GM19438 (cell line): ENCODE measurements around the gene NAV3.

ENCODE experiments used
- ATAC-seq: cut with Tn5 transposase; IDR thresholded peaks from one replicate; pipeline ENCODE4 v1.9.1; 2021; ENCODE audit warnings: low read depth; ENCODE audit not compliant: unreplicated experiment

NAV3 gene

GRCh38 chr12:78176643-78177042, 345.9 kb downstream of the NAV3 start:
- ATAC-seq, result no peak

GRCh38 chr12:78177298-78177697, 346.6 kb downstream of the NAV3 start:
- no peak for ATAC-seq

GRCh38 chr12:78179346-78179745, 348.7 kb downstream of the NAV3 start:
- no peak for ATAC-seq

- no peak for ATAC-seq
Observed at GRCh38 chr12:78181544-78182162, 351.0 kb downstream of the NAV3 start.

- no peak for ATAC-seq
Observed at GRCh38 chr12:78183824-78184223, 353.1 kb downstream of the NAV3 start.

- no peak for ATAC-seq
Observed at GRCh38 chr12:78185109-78185508, 354.4 kb downstream of the NAV3 start.

GRCh38 chr12:78185651-78186050, 355.0 kb downstream of the NAV3 start:
- no peak for ATAC-seq

GRCh38 chr12:78186670-78187069, 356.0 kb downstream of the NAV3 start:
- ATAC-seq, result no peak

GRCh38 chr12:78187741-78188140, 357.0 kb downstream of the NAV3 start:
- no peak for ATAC-seq

GRCh38 chr12:78189656-78190055, 359.0 kb downstream of the NAV3 start:
- ATAC-seq, result no peak

- ATAC-seq, result no peak
Observed at GRCh38 chr12:78191611-78192010, 360.9 kb downstream of the NAV3 start.

GRCh38 chr12:78192979-78193378, 362.3 kb downstream of the NAV3 start:
- no peak for ATAC-seq

GRCh38 chr12:78194448-78194847, 363.8 kb downstream of the NAV3 start:
- no peak for ATAC-seq

- ATAC-seq, result no peak
Observed at GRCh38 chr12:78198896-78199295, 368.2 kb downstream of the NAV3 start.

GRCh38 chr12:78199926-78200325, 369.2 kb downstream of the NAV3 start:
- no peak for ATAC-seq

GRCh38 chr12:78204926-78205325, 374.2 kb downstream of the NAV3 start:
- no peak for ATAC-seq

GRCh38 chr12:78208092-78208491, 377.4 kb downstream of the NAV3 start:
- no peak for ATAC-seq

- no peak for ATAC-seq
Observed at GRCh38 chr12:78209846-78210505, 379.3 kb downstream of the NAV3 start.

- no peak for ATAC-seq
Observed at GRCh38 chr12:78210506-78210860, 379.8 kb downstream of the NAV3 start.

GRCh38 chr12:78210894-78211302, 380.2 kb downstream of the NAV3 start:
- ATAC-seq, result no peak

GRCh38 chr12:78220811-78221210, 390.1 kb downstream of the NAV3 start:
- no peak for ATAC-seq

GRCh38 chr12:78224154-78224553, 393.5 kb downstream of the NAV3 start:
- no peak for ATAC-seq

- ATAC-seq, result no peak
Observed at GRCh38 chr12:78226763-78227162, 396.1 kb downstream of the NAV3 start.
